SU-DHL-6 (cell line): Measurements from ENCODE around the gene ALOX5.

Source experiments
- H2AFZ ChIP-seq: fragments of 200-600 bp; sonication (generic); 2 replicates; pipeline ENCODE4 v1.6.1; 2014; ENCODE audit warnings: low read depth, mild to moderate bottlenecking, moderate library complexity, mixed read lengths, antibody characterized with exemption, low read length; ENCODE audit not compliant: severe bottlenecking
- H3F3A ChIP-seq: fragments of 200-600 bp; shearing (Covaris generic); 2 replicates; pipeline ENCODE4 v1.6.0; 2016; ENCODE audit warnings: antibody characterized with exemption, mild to moderate bottlenecking; ENCODE audit not compliant: insufficient read depth
- H3K27ac ChIP-seq: fragments of 200-600 bp; sonication (generic); 2 replicates; pipeline ENCODE4 v1.5.1; 2016; ENCODE audit warnings: low read depth, mild to moderate bottlenecking, low read length, moderate library complexity, mixed read lengths
- H3K27me3 ChIP-seq: fragments of 200-600 bp; sonication (generic), shearing (Covaris generic); 2 replicates; pipeline ENCODE4 v1.6.0; 2014; ENCODE audit warnings: mild to moderate bottlenecking, low read length
- H3K36me3 ChIP-seq: fragments of 200-600 bp; sonication (generic); 2 replicates; pipeline ENCODE4 v1.6.1; 2014; ENCODE audit warnings: mild to moderate bottlenecking, low read length, mixed read lengths
- H3K4me2 ChIP-seq: fragments of 300-600, 200-600 bp; shearing (Covaris generic), sonication (generic); 2 replicates; pipeline ENCODE4 v1.6.0; 2014; ENCODE audit warnings: low read length, low read depth, mild to moderate bottlenecking; ENCODE audit not compliant: poor library complexity, severe bottlenecking
- H3K4me3 ChIP-seq: fragments of 200-600 bp; sonication (generic); 2 replicates; pipeline ENCODE4 v1.5.1; 2014; ENCODE audit warnings: antibody characterized with exemption, low read length, mild to moderate bottlenecking, mixed read lengths; ENCODE audit not compliant: insufficient read depth, poor library complexity, severe bottlenecking
- H3K79me2 ChIP-seq: fragments of 200-600 bp; sonication (generic); 2 replicates; pipeline ENCODE4 v1.6.1; 2014; ENCODE audit warnings: mild to moderate bottlenecking, low read length, moderate library complexity; ENCODE audit not compliant: insufficient read depth
- H3K9ac ChIP-seq: fragments of 200-600 bp; sonication (generic); 2 replicates; pipeline ENCODE4 v1.7.0; 2014; ENCODE audit warnings: mild to moderate bottlenecking, low read length
- H3K9me2 ChIP-seq: fragments of 200-600 bp; sonication (generic); replicated peaks from 2 replicates; pipeline ENCODE4 v1.6.1; 2014; ENCODE audit warnings: low read length; ENCODE audit not compliant: insufficient read depth
- H3K9me3 ChIP-seq: fragments of 200-600 bp; sonication (generic); 2 replicates; pipeline ENCODE4 v1.6.1; 2014; ENCODE audit warnings: low read length, mixed read lengths; ENCODE audit not compliant: insufficient read depth
- H4K20me1 ChIP-seq: fragments of 200-600 bp; sonication (generic); 2 replicates; pipeline ENCODE4 v1.6.1; 2014; ENCODE audit warnings: low read depth, mild to moderate bottlenecking, antibody characterized with exemption, low read length, moderate library complexity, mixed read lengths
- CTCF ChIP-seq: fragments of 200-600 bp; sonication (generic); IDR thresholded peaks from one replicate; pipeline ENCODE4 v1.5.1; 2017; ENCODE audit warnings: antibody characterized with exemption, mild to moderate bottlenecking, low read length, moderate library complexity; ENCODE audit not compliant: insufficient read depth, poor library complexity, severe bottlenecking
- EZH2phosphoT487 ChIP-seq: fragments of 200-600 bp; sonication (generic), shearing (Covaris generic); conservative IDR thresholded peaks from 2 replicates; pipeline ENCODE4 v1.6.1; 2018; ENCODE audit warnings: mild to moderate bottlenecking, antibody characterized with exemption, low read length, moderate library complexity, mixed read lengths

Gene ALOX5

GRCh38 chr10:45432113-45432512 lies 58.1 kb downstream of the ALOX5 start:
- no peaks in the 10 kb centered on the region for H3K9me3 ChIP-seq
- TF ChIP-seq CTCF = no peak
- no peak for TF ChIP-seq EZH2phosphoT487
- no peak overlapping the region for H3K9ac ChIP-seq
- no peak overlapping the region for H3K4me3 ChIP-seq
- no peak overlapping the region for H3K27ac ChIP-seq
- no peaks in the 10 kb centered on the region for H3K9me2 ChIP-seq
- no peaks in the 10 kb centered on the region for H3K27me3 ChIP-seq
- no peak overlapping the region for H3K4me2 ChIP-seq
- peaks cover 17% of the 10 kb centered on the region; the same call in 1 of the 2 replicates for H3K36me3 ChIP-seq
- no peaks in the 10 kb centered on the region for H4K20me1 ChIP-seq
- H3K79me2 ChIP-seq = no peaks in the 10 kb centered on the region
- no peak overlapping the region for H2AFZ ChIP-seq
- peaks cover 7% of the 10 kb centered on the region; the same call in 1 of the 2 replicates for H3F3A ChIP-seq

GRCh38 chr10:45432700-45433472 lies 58.9 kb downstream of the ALOX5 start:
- Histone ChIP-seq H3K79me2 (no peaks in the 10 kb centered on the region), H3K4me2 (no peak overlapping the region)

GRCh38 chr10:45433716-45434469 lies 59.9 kb downstream of the ALOX5 start:
- H3K36me3 ChIP-seq = peaks cover 17% of the 10 kb centered on the region; the same call in 1 of the 2 replicates
- no peaks in the 10 kb centered on the region for H3K27me3 ChIP-seq
- no peaks in the 10 kb centered on the region for H3K9me3 ChIP-seq
- no peaks in the 10 kb centered on the region for H3K79me2 ChIP-seq
- H3F3A ChIP-seq = peaks cover 7% of the 10 kb centered on the region; the same call in 1 of the 2 replicates
- no peaks in the 10 kb centered on the region for H3K9me2 ChIP-seq
- no peak overlapping the region for H3K27ac ChIP-seq
- H3K9ac ChIP-seq = no peak overlapping the region
- H3K4me2 ChIP-seq = no peak overlapping the region
- no peak overlapping the region for H3K4me3 ChIP-seq
- no peak overlapping the region for H2AFZ ChIP-seq
- H4K20me1 ChIP-seq = no peaks in the 10 kb centered on the region
- no peak for TF ChIP-seq EZH2phosphoT487
- no peak for TF ChIP-seq CTCF

More at GRCh38 chr10:45432700-45433472, 58.9 kb downstream of the ALOX5 start:
- no peaks in the 10 kb centered on the region for H3K27me3 ChIP-seq
- no peak overlapping the region for H3K4me3 ChIP-seq
- H3K9me2 ChIP-seq = no peaks in the 10 kb centered on the region
- no peaks in the 10 kb centered on the region for H3K9me3 ChIP-seq
- H3F3A ChIP-seq = peaks cover 7% of the 10 kb centered on the region; the same call in 1 of the 2 replicates
- H3K36me3 ChIP-seq = peaks cover 17% of the 10 kb centered on the region; the same call in 1 of the 2 replicates
- H3K27ac ChIP-seq = no peak overlapping the region
- H4K20me1 ChIP-seq = no peaks in the 10 kb centered on the region
- H3K9ac ChIP-seq = no peak overlapping the region
- H2AFZ ChIP-seq = no peak overlapping the region
- no peak for TF ChIP-seq CTCF
- TF ChIP-seq EZH2phosphoT487 = no peak
